GM23248 (cell line): ENCODE results near the gene SLX4IP.

Experiments
- EZH2 ChIP-seq: fragments of 200-600 bp; sonication (generic); IDR thresholded peaks from 2 replicates; pipeline ENCODE4 v1.6.1; 2018; ENCODE audit warnings: antibody characterized with exemption, mild to moderate bottlenecking; ENCODE audit not compliant: insufficient read depth, poor library complexity, severe bottlenecking
- EZH2phosphoT487 ChIP-seq: fragments of 200-600 bp; sonication (generic); IDR thresholded peaks from 2 replicates; pipeline ENCODE4 v1.6.1; 2018; ENCODE audit warnings: antibody characterized with exemption, moderate library complexity, mild to moderate bottlenecking, low read depth; ENCODE audit not compliant: insufficient read depth

DNA sequence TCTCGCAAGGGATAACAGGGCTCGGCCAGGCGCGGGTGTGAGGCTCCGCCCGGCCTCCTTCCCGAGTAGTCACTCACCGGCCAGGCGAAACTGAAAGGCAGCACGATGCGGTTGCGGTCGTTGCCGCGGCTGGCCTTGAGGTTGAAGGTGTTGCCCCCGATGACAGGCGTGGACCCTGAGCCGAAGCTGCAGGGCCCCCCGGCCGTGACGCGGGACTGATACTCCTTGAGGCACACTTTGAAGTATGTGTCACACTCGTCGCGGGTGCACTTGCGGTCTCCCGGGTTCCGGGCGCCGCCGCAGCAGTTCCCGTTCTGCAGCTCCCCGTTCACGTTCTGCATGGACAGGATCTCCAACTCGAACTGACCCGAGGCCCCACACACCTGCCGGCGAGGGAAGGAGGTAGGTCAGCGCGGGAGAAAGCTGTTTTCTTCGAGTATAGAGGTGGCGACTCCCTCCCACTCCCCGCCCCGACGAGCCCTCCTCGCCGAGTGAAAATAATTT, 237.6 kb downstream of the SLX4IP start:
- TF ChIP-seq EZH2phosphoT487 = no peak
- TF ChIP-seq EZH2 = no peak
